ENCODE measurements around the gene CDH4. TPM values are rescaled to one million over a fixed set of nuclear protein-coding genes. Genes with fewer than 3 reads are reported as not detected.

The CDH4 gene
- total and polyA plus RNA-seq, 4 experiments from 2014 or later = 0.39 to 1.1 (median 0.41) TPM; not detected in 1

DNA sequence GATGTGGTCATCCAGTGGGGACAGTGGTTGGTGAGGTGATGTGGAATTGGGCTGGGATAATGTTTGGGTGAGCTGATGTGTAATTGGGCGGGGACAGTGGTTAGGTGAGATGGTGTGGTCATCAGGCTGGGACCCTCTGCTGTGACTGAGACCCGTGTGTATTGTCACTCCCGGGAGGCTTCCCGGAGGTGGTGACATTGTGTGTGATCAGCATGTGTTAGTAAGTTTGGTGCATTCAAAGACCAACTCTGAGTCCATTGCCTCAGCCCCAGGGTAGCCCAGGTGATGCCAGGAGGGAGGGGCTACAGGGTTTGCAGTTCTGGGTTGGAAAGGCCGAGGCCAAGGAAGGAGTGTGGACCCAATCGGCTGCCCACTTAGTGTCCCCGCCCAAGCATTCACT is 438.1 kb downstream of the CDH4 start:
- no peak for DNase-seq
- Mint-ChIP-seq H3K9me3 (peaks cover 0 to 3% (median 0%) of the 10 kb centered on the region in 8 donors), H3K36me3 (no peaks in the 10 kb centered on the region), H3K4me3 (no peak overlapping the region), H3K27ac (no peak overlapping the region), H3K27me3 (peaks cover 0 to 4% of the 10 kb centered on the region in 2 donors), H3K4me1 (no peaks in the 10 kb centered on the region)
- Histone ChIP-seq H3K4me1 (ENCODE audit: insufficient read depth, low read length) (no peaks in the 10 kb centered on the region), H3K27me3 (ENCODE audit: insufficient read depth, low read length) (no peaks in the 10 kb centered on the region), H3K9me3 (ENCODE audit: control insufficient read depth in 1 of 2, low read length in 2 of 2) (no peaks in the 10 kb centered on the region), H3K27ac (ENCODE audit: low read depth, low read length) (no peak overlapping the region), H3K4me3 (ENCODE audit: low read length in 2 of 2) (no peak overlapping the region), H3K36me3 (ENCODE audit: insufficient read depth, low read length) (no peaks in the 10 kb centered on the region)
- ChIA-PET POLR2A (ENCODE audit: partially characterized antibody) (no interaction called here), CTCF (ENCODE audit: partially characterized antibody) (no interaction called here)
- intact Hi-C loops (cut with micrococcal nuclease) = no loop called here

DNA sequence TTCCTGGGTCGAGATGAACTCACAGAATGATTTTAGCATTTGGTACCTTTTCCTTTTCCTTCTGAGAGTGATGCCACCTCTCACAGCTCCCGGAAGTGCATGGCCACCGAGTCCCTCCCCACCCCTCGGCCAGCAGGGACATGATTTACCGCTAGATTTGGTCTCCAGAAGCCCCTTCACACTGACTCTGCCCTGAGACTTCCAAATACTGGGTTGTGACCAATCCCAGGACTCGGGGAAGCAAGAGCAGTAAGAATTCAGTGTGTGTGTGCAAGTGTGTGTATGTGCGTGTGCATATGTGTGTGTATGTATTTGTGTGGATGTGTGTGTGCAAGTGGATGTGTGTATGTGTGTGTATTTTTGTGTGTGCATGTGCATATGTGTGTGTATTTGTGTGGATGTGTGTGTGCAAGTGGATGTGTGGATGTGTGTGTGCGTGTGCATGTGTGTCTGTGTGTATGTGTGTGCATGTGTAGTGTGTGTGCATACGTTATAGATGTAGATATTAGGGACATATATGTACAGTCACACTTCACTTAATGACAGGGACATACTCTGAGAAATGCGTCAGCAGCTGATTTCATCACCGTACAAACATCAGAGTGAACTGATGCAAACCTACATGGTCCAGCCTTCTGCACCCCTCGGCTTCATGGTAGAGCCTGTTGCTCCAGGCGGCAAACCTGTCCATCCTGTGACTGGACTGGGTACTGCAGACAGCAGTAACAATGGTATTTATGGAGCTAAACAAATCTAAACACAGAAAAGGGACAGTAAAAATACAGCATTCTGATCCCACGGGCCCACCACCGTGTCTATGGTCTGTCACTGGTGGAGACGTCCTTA is 439.2 kb downstream of the CDH4 start:
- H3K36me3 ChIP-seq (ENCODE audit: insufficient read depth, low read length) = no peaks in the 10 kb centered on the region
- H3K36me3 Mint-ChIP-seq = no peaks in the 10 kb centered on the region
- H3K9me3 Mint-ChIP-seq = peaks cover 0 to 3% (median 0%) of the 10 kb centered on the region in 8 donors
- H3K27ac Mint-ChIP-seq = no peak overlapping the region
- H3K9me3 ChIP-seq (ENCODE audit: control insufficient read depth in 1 of 2, low read length in 2 of 2) = no peaks in the 10 kb centered on the region
- no peaks in the 10 kb centered on the region for H3K27me3 ChIP-seq (ENCODE audit: insufficient read depth, low read length)
- no peaks in the 10 kb centered on the region for H3K4me1 Mint-ChIP-seq
- H3K4me3 ChIP-seq (ENCODE audit: low read length in 2 of 2) = no peak overlapping the region
- H3K4me1 ChIP-seq (ENCODE audit: insufficient read depth, low read length) = no peaks in the 10 kb centered on the region
- CTCF ChIA-PET (ENCODE audit: partially characterized antibody) = no interaction called here
- no peak for DNase-seq
- POLR2A ChIA-PET (ENCODE audit: partially characterized antibody) = no interaction called here
- H3K27ac ChIP-seq (ENCODE audit: low read depth, low read length) = no peak overlapping the region
- peaks cover 0 to 4% of the 10 kb centered on the region in 2 donors for H3K27me3 Mint-ChIP-seq
- intact Hi-C loops (cut with micrococcal nuclease) = no loop called here
- no peak overlapping the region for H3K4me3 Mint-ChIP-seq

DNA sequence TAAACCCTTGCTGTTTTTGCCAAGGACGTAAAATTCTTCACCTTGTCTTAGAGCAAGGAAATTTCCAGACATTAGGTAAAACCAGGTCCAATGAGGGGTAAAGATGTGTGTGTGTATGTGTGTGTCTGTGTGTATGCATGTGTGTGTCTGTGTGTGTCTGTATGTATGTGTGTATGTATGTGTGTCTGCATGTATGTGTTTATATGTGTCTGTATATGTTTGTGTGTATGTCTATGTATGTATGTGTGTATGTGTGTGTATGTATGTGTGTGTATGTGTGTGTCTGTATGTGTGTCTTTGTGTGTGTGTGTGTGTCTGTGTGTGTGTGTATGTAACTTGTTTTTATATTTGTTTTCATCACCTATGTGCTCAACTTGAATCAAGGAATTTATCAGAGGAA is 439.9 kb downstream of the CDH4 start:
- H3K27ac ChIP-seq (ENCODE audit: low read depth, low read length) = no peak overlapping the region
- H3K36me3 Mint-ChIP-seq = no peaks in the 10 kb centered on the region

DNA sequence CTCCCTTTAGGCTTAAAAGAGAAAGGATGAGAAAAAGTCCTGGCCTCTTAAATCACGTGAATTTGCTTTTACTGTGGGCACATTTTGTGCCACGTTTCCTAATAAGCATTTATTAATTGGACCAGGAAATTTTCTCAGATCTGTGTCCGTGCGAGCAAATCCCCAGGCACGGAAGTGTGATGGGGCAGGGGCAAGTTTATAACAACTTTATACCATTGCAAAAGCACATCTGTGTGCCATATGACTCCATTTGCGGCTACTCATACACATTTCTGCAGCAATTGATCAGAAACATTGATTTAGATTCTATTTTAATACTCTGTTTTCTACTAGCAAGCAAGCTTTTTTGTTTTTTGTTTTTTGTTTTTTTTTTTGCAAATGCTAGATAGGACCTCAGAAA is 440.4 kb downstream of the CDH4 start:
- Mint-ChIP-seq H3K4me3 (no peak overlapping the region), H3K4me1 (no peaks in the 10 kb centered on the region), H3K9me3 (peaks cover 0 to 3% (median 0%) of the 10 kb centered on the region in 8 donors), H3K36me3 (no peaks in the 10 kb centered on the region), H3K27me3 (peaks cover 0 to 5% of the 10 kb centered on the region in 2 donors), H3K27ac (no peak overlapping the region)
- DNase-seq = no peak
- Histone ChIP-seq H3K36me3 (ENCODE audit: insufficient read depth, low read length) (no peaks in the 10 kb centered on the region), H3K4me1 (ENCODE audit: insufficient read depth, low read length) (no peaks in the 10 kb centered on the region), H3K4me3 (ENCODE audit: low read length in 2 of 2) (no peak overlapping the region), H3K27me3 (ENCODE audit: insufficient read depth, low read length) (no peaks in the 10 kb centered on the region), H3K27ac (ENCODE audit: low read depth, low read length) (no peak overlapping the region), H3K9me3 (ENCODE audit: control insufficient read depth in 1 of 2, low read length in 2 of 2) (no peaks in the 10 kb centered on the region)
- POLR2A ChIA-PET (ENCODE audit: partially characterized antibody) = no interaction called here
- CTCF ChIA-PET (ENCODE audit: partially characterized antibody) = no interaction called here
- intact Hi-C loops (cut with micrococcal nuclease) = no loop called here

More for the DNA sequence above, 439.9 kb downstream of the CDH4 start:
- Histone ChIP-seq H3K36me3 (ENCODE audit: insufficient read depth, low read length) (no peaks in the 10 kb centered on the region), H3K27me3 (ENCODE audit: insufficient read depth, low read length) (no peaks in the 10 kb centered on the region), H3K9me3 (ENCODE audit: control insufficient read depth in 1 of 2, low read length in 2 of 2) (no peaks in the 10 kb centered on the region), H3K4me3 (ENCODE audit: low read length in 2 of 2) (no peak overlapping the region), H3K4me1 (ENCODE audit: insufficient read depth, low read length) (no peaks in the 10 kb centered on the region)
- H3K9me3 Mint-ChIP-seq = peaks cover 0 to 3% (median 0%) of the 10 kb centered on the region in 8 donors
- peaks cover 0 to 5% of the 10 kb centered on the region in 2 donors for H3K27me3 Mint-ChIP-seq
- no peak overlapping the region for H3K4me3 Mint-ChIP-seq
- POLR2A ChIA-PET (ENCODE audit: partially characterized antibody) = no interaction called here
- intact Hi-C loops (cut with micrococcal nuclease) = no loop called here
- no peaks in the 10 kb centered on the region for H3K4me1 Mint-ChIP-seq
- CTCF ChIA-PET (ENCODE audit: partially characterized antibody) = no interaction called here
- no peak for DNase-seq
- no peak overlapping the region for H3K27ac Mint-ChIP-seq

DNA sequence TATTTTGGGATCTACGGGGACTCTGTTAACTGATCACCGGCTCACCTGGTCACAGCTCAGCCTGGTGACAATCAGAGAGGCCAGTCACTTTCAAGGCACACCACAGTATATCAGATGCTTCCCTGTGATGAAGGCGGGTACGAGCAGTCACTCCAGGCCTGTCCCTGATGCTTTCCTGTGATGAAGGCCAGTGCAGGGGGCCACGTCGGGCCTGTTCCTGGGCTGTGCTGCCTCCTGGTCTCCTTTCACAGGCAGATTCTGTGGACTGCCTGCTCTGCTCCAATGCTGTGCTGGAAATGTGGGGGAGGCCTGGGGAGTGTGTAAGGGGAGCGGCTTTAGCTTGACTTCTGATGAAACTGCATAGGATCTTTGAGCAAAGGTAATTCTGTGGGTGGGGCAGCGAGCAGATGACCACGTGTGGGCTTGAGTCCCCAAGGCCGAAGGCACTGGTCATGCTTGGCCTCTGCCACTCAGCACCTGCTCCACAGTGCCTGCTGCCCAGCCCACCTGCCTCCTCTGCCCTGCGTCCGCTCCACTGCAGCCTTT is 441.1 kb downstream of the CDH4 start:
- H3K9me3 Mint-ChIP-seq = peaks cover 0 to 3% (median 0%) of the 10 kb centered on the region in 8 donors
- H3K27ac Mint-ChIP-seq = no peak overlapping the region
- Histone ChIP-seq H3K36me3 (ENCODE audit: insufficient read depth, low read length) (no peaks in the 10 kb centered on the region), H3K9me3 (ENCODE audit: control insufficient read depth in 1 of 2, low read length in 2 of 2) (no peaks in the 10 kb centered on the region), H3K27me3 (ENCODE audit: insufficient read depth, low read length) (no peaks in the 10 kb centered on the region), H3K4me3 (ENCODE audit: low read length in 2 of 2) (no peak overlapping the region), H3K4me1 (ENCODE audit: insufficient read depth, low read length) (no peaks in the 10 kb centered on the region), H3K27ac (ENCODE audit: low read depth, low read length) (no peak overlapping the region)
- H3K36me3 Mint-ChIP-seq = no peaks in the 10 kb centered on the region
- H3K4me1 Mint-ChIP-seq = no peaks in the 10 kb centered on the region
- no peak overlapping the region for H3K4me3 Mint-ChIP-seq
- ChIA-PET CTCF (ENCODE audit: partially characterized antibody) (no interaction called here), POLR2A (ENCODE audit: partially characterized antibody) (no interaction called here)
- H3K27me3 Mint-ChIP-seq = peaks cover 0 to 5% of the 10 kb centered on the region in 2 donors
- intact Hi-C loops (cut with micrococcal nuclease) = no loop called here
- DNase-seq = no peak

DNA sequence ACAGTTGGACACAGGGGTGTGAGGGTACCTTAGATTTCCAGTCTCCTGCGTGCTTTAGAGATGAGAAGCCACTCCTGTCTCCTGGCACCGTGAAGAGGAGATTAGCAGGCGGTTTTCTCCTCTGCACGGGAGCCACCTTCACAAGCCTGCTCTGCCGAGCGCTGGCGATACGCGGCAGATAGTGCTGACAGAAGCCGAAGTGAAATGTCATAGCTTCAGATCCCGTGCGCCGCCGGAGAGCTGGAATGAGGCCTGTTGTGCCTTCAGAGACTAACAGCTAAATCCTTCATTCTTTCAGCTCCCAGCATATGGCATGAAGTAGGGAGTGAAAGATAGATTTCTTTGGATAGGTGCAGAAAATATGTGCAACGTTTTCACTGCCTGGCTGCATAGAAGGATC is 442.6 kb downstream of the CDH4 start:
- H3K27ac ChIP-seq (ENCODE audit: low read depth, low read length) = no peak overlapping the region
- no peak overlapping the region for H3K4me3 ChIP-seq (ENCODE audit: low read length in 2 of 2)
- Mint-ChIP-seq H3K27ac (no peak overlapping the region), H3K27me3 (peaks cover 0 to 5% of the 10 kb centered on the region in 2 donors), H3K4me1 (no peaks in the 10 kb centered on the region), H3K36me3 (no peaks in the 10 kb centered on the region), H3K4me3 (no peak overlapping the region), H3K9me3 (no peaks in the 10 kb centered on the region)
- H3K9me3 ChIP-seq (ENCODE audit: control insufficient read depth in 1 of 2, low read length in 2 of 2) = no peaks in the 10 kb centered on the region
- no peaks in the 10 kb centered on the region for H3K27me3 ChIP-seq (ENCODE audit: insufficient read depth, low read length)
- H3K36me3 ChIP-seq (ENCODE audit: insufficient read depth, low read length) = no peaks in the 10 kb centered on the region
- ChIA-PET POLR2A (ENCODE audit: partially characterized antibody) (no interaction called here), CTCF (ENCODE audit: partially characterized antibody) (no interaction called here)
- no peaks in the 10 kb centered on the region for H3K4me1 ChIP-seq (ENCODE audit: insufficient read depth, low read length)
- intact Hi-C loops (cut with micrococcal nuclease) = no loop called here
- no peak for DNase-seq

DNA sequence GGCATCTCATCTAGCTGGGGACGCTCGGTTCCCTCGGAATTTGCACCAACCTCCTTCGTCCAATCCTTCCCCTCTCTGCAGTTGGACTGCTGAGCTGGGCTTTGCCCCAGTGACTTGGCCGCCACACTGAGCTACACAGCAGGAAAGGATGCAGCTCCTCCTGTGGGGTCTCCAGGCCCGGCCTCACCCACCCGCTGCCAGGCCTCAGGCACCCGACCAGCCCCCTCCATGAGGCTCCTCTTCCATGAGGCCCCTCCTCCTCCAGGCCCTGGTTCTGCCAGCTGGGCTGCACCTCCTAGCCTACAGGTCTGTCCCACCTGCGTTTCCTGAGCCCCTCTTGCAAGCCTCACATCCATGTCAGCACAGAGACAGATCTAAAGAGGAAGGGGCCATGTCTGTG is 443.7 kb downstream of the CDH4 start:
- H3K27ac ChIP-seq (ENCODE audit: low read depth, low read length) = no peak overlapping the region
- CTCF ChIA-PET (ENCODE audit: partially characterized antibody) = no interaction called here
- Mint-ChIP-seq H3K4me1 (no peaks in the 10 kb centered on the region), H3K36me3 (no peaks in the 10 kb centered on the region), H3K4me3 (no peak overlapping the region), H3K9me3 (no peaks in the 10 kb centered on the region), H3K27ac (no peak overlapping the region), H3K27me3 (peaks cover 0 to 4% of the 10 kb centered on the region in 2 donors)
- no peaks in the 10 kb centered on the region for H3K36me3 ChIP-seq (ENCODE audit: insufficient read depth, low read length)
- intact Hi-C loops (cut with micrococcal nuclease) = no loop called here
- H3K9me3 ChIP-seq (ENCODE audit: control insufficient read depth in 1 of 2, low read length in 2 of 2) = no peaks in the 10 kb centered on the region
- no peak for DNase-seq
- no peaks in the 10 kb centered on the region for H3K4me1 ChIP-seq (ENCODE audit: insufficient read depth, low read length)
- no peaks in the 10 kb centered on the region for H3K27me3 ChIP-seq (ENCODE audit: insufficient read depth, low read length)
- no peak overlapping the region for H3K4me3 ChIP-seq (ENCODE audit: low read length in 2 of 2)
- POLR2A ChIA-PET (ENCODE audit: partially characterized antibody) = no interaction called here
